ENCODE measurements around the gene POM121C.
"Not testable (repeated sequence)": the region's sequence is repeated elsewhere in the genome, so short reads cannot be mapped to it uniquely, and the experiment has no call there.

The POM121C gene

GRCh38 chr7:75423481-75423880 is 62.6 kb downstream of the POM121C start:
- DNase-seq (ENCODE audit: low spot score), result not testable (repeated sequence)

- DNase-seq (ENCODE audit: low spot score), result not testable (repeated sequence)
These were observed 64.0 kb downstream of the POM121C start for GRCh38 chr7:75421798-75422710.

- DNase-seq (ENCODE audit: low spot score), result not testable (repeated sequence)
These were observed 65.9 kb downstream of the POM121C start for GRCh38 chr7:75420152-75420551.

- not testable (repeated sequence) for DNase-seq (ENCODE audit: low spot score)
These were observed 66.4 kb downstream of the POM121C start for GRCh38 chr7:75419693-75420092.

- not testable (repeated sequence) for DNase-seq (ENCODE audit: low spot score)
These were observed 66.9 kb downstream of the POM121C start for GRCh38 chr7:75419210-75419609.

- not testable (repeated sequence) for DNase-seq (ENCODE audit: low spot score)
These were observed 67.7 kb downstream of the POM121C start for GRCh38 chr7:75418292-75418858.

- not testable (repeated sequence) for DNase-seq (ENCODE audit: low spot score)
These were observed 69.3 kb downstream of the POM121C start for GRCh38 chr7:75416787-75417186.

- DNase-seq (ENCODE audit: low spot score), result not testable (repeated sequence)
These were observed 70.2 kb downstream of the POM121C start for GRCh38 chr7:75415829-75416373.

- DNase-seq (ENCODE audit: low spot score), result not testable (repeated sequence)
These were observed 70.7 kb downstream of the POM121C start for GRCh38 chr7:75415428-75415817.

GRCh38 chr7:75414708-75415427 is 71.2 kb downstream of the POM121C start:
- not testable (repeated sequence) for DNase-seq (ENCODE audit: low spot score)

- not testable (repeated sequence) for DNase-seq (ENCODE audit: low spot score)
These were observed 71.9 kb downstream of the POM121C start for GRCh38 chr7:75414204-75414603.

- not testable (repeated sequence) for DNase-seq (ENCODE audit: low spot score)
These were observed 75.3 kb downstream of the POM121C start for GRCh38 chr7:75410823-75411173.

GRCh38 chr7:75409880-75410822 is 75.9 kb downstream of the POM121C start:
- not testable (repeated sequence) for DNase-seq (ENCODE audit: low spot score)

GRCh38 chr7:75404663-75405062 is 81.4 kb downstream of the POM121C start:
- DNase-seq (ENCODE audit: low spot score), result not testable (repeated sequence)

- DNase-seq (ENCODE audit: low spot score), result not testable (repeated sequence)
These were observed 82.3 kb downstream of the POM121C start for GRCh38 chr7:75403455-75404443.

- DNase-seq (ENCODE audit: low spot score), result not testable (repeated sequence)
These were observed 85.5 kb downstream of the POM121C start for GRCh38 chr7:75400575-75400974.

- not testable (repeated sequence) for DNase-seq (ENCODE audit: low spot score)
These were observed 87.1 kb downstream of the POM121C start for GRCh38 chr7:75398771-75399700.

- DNase-seq (ENCODE audit: low spot score), result not testable (repeated sequence)
These were observed 88.2 kb downstream of the POM121C start for GRCh38 chr7:75397865-75398264.

- DNase-seq (ENCODE audit: low spot score), result not testable (repeated sequence)
These were observed 90.8 kb downstream of the POM121C start, which contains the start of gene TRIM73 for GRCh38 chr7:75395329-75395728. TSS of gene TRIM73 (plus strand) at chr7:75395629. CDS start at chr7:75398934, 3,305 bp downstream.

Measured in hematopoietic multipotent progenitor cell treated with erythropoietin and hydrocortisone succinate and interleukin-3 and kit ligand, for 15 days (in vitro differentiated cells).